GM21619 (cell line): Measurements from ENCODE around the gene BBX.

Experiments used
- ATAC-seq: cut with Tn5 transposase; IDR thresholded peaks from one replicate; pipeline ENCODE4 v1.9.1; 2021; ENCODE audit not compliant: unreplicated experiment

Gene BBX

GRCh38 chr3:107522510-107523288, at the start of gene BBX:
TSS of gene BBX (plus strand) at chr3:107522962. CDS start at chr3:107710461, 187,499 bp downstream.
- ATAC-seq: peak; percentile 93

- ATAC-seq: no peak
These were observed 46.3 kb upstream of the BBX start for GRCh38 chr3:107476462-107476861.

- no peak for ATAC-seq
These were observed 35.3 kb upstream of the BBX start for GRCh38 chr3:107487490-107487889.

GRCh38 chr3:107488942-107489341, 33.8 kb upstream of the BBX start:
- ATAC-seq: no peak

GRCh38 chr3:107493134-107493533, 29.6 kb upstream of the BBX start:
- no peak for ATAC-seq

GRCh38 chr3:107496855-107497254, 25.9 kb upstream of the BBX start:
- no peak for ATAC-seq

GRCh38 chr3:107498646-107499045, 24.1 kb upstream of the BBX start:
- ATAC-seq: no peak

GRCh38 chr3:107506458-107506857, 16.3 kb upstream of the BBX start:
- no peak for ATAC-seq

- no peak for ATAC-seq
These were observed 14.4 kb upstream of the BBX start for GRCh38 chr3:107508331-107508730.

GRCh38 chr3:107512108-107512507, 10.7 kb upstream of the BBX start:
- ATAC-seq: no peak

- no peak for ATAC-seq
These were observed 8.3 kb upstream of the BBX start for GRCh38 chr3:107514453-107514852.

- ATAC-seq: no peak
These were observed 6.3 kb upstream of the BBX start for GRCh38 chr3:107516475-107516874.

GRCh38 chr3:107520535-107520934, 2.2 kb upstream of the BBX start:
- no peak for ATAC-seq

GRCh38 chr3:107521469-107522059, 1.2 kb upstream of the BBX start:
- no peak for ATAC-seq

- ATAC-seq: peak; percentile 22
These were observed 452 bp downstream of the BBX start for GRCh38 chr3:107523289-107523538.

GRCh38 chr3:107523539-107524325, 970 bp downstream of the BBX start:
- ATAC-seq: peak; percentile 20

- no peak for ATAC-seq
These were observed 1.6 kb downstream of the BBX start for GRCh38 chr3:107524326-107524840.

- ATAC-seq: no peak
These were observed 2.3 kb downstream of the BBX start for GRCh38 chr3:107524841-107525643.

GRCh38 chr3:107525644-107526305, 3.0 kb downstream of the BBX start:
- ATAC-seq: no peak

- no peak for ATAC-seq
These were observed 9.2 kb downstream of the BBX start for GRCh38 chr3:107531917-107532469.
